ENCODE results near the gene DUSP28.

DUSP28 gene

GRCh38 chr2:240601831-240602160 is 41.6 kb downstream of the DUSP28 start:
- no peak for DNase-seq

- DNase-seq = no peak
These were observed 42.3 kb downstream of the DUSP28 start for GRCh38 chr2:240602266-240603050.

GRCh38 chr2:240603081-240603835 is 43.1 kb downstream of the DUSP28 start:
- DNase-seq = no peak

GRCh38 chr2:240603846-240604245 is 43.7 kb downstream of the DUSP28 start:
- no peak for DNase-seq

GRCh38 chr2:240604291-240604938 is 44.3 kb downstream of the DUSP28 start:
- peak; percentile 47 to 75 for DNase-seq

GRCh38 chr2:240604939-240605716 is 45.0 kb downstream of the DUSP28 start:
- no peak for DNase-seq

- DNase-seq = no peak
These were observed 45.9 kb downstream of the DUSP28 start for GRCh38 chr2:240605867-240606743.

- DNase-seq = peak; percentile 53 to 54
These were observed 51.5 kb downstream of the DUSP28 start for GRCh38 chr2:240611601-240612210.
